ENCODE data around the gene VANGL2.
A peak's percentile ranks its signal among the peaks of the same experiment; 100 is the strongest.

The VANGL2 gene

DNA sequence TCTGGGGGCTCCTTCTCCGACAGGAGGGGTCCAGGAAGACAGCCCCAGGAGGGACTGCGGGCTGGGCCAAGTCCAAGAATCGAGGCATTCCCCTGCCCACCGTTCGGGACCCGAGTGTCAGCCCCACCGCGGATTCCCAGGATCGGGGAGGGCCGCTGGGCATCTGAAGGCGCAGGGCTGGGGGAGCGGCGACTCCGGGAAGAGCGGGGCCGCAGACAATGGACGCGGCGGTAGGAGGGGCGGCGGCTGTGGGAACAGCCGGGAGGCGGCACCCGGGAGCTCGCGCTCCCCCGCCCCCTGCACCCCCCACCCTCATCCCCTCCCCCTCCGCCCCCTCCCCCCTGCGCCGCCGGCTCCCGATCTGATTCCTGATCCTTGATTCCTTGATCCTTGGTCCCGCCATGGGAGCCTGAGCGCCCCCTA lies at the start of gene VANGL2:
TSS of gene VANGL2 (plus strand) at position 342 of the 423 bp plus-strand sequence. CDS start 15,274 bp downstream, outside the sequence.
- no peak for FAIRE-seq
- DNase-seq (ENCODE audit: low spot score), result peak; percentile 92

DNA sequence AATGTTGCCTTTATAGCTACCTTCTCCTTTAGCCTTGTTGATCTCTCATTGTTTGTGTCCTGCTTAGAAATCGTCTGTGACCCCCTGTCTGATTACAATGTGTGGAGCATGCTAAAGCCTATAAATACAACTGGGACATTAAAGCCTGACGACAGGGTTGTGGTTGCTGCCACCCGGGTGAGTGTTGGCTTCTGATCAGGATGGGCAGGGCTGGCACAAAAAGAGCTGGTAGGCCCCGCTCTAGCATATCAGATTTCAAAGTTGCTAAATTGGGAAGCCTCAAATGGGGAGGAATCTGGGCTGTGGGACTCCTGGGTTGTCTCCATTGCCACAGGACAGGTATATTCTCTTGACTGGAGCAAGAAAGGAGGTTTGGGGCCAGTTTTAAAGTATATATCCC lies 48.7 kb upstream of the VANGL2 start:
- DNase-seq (ENCODE audit: low spot score), result no peak
- FAIRE-seq, result no peak

DNA sequence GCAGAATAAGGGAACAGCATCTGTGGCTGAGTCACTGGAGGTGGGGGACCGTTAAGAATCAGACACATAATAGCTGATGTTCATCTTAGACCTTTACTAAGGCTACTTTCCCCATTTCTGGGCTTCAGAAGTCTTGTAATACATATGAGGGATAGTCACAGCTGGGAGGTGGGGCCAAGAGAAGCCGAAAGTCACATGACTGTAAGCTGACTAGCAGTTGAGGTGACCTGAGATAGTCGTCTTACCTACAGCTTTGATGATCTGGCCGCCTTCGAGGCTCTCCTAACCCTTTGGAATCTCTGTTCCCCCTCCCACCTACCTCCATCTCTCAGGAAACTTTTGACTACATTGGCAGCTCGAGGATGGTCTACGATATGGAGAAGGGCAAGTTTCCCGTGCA lies 47.8 kb upstream of the VANGL2 start:
- no peak for DNase-seq (ENCODE audit: low spot score)
- FAIRE-seq, result no peak

DNA sequence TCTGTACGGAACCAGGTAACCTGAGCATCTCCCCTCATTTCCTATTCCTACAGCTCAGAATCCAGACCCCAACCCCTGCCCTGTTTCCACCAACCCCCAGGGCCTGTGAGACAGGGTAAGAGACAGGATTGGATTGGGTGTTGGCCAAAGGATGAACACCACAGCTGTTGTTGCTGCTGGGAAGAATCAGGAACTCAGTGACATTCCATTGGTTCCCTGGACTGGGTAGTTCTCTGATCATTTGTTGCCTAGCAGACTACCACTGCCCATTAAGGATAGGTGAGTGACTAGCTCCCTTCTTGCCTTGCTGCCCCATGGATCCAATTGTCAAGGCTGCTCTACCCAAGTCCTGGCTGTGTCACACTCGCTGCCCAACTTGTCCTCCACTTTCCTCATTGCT lies 47.1 kb upstream of the VANGL2 start:
- no peak for FAIRE-seq
- no peak for DNase-seq (ENCODE audit: low spot score)

DNA sequence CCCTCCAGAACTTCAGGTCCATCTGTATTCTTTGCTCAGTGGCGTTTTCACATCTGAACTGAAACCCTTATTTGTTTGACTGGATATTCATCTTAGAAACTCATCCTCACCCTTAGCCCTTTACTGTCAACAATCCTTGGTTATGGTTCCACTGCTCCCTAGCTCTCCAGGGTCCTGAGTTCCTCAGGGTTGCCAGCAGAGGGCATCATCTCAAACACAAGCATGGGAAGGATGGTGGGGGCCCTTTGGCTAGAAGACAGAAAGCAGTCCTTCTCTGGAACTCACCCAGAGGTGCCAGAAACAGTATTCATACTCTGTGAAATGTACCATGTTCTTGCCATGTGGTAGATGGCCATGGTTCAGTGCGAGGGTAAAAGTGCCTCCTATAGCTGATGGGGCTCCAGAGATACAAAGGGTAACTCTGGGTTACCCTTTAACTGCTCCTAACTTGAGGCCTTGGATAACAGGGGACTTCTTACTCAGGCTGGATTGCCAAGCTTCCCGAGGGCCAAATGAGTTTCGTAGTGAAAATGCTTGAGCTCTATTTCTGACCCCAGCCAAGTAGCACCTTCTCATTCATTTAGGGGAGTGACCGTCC lies 45.9 kb upstream of the VANGL2 start:
- FAIRE-seq (no peak), DNase-seq (ENCODE audit: low spot score) (peak; percentile 38)

DNA sequence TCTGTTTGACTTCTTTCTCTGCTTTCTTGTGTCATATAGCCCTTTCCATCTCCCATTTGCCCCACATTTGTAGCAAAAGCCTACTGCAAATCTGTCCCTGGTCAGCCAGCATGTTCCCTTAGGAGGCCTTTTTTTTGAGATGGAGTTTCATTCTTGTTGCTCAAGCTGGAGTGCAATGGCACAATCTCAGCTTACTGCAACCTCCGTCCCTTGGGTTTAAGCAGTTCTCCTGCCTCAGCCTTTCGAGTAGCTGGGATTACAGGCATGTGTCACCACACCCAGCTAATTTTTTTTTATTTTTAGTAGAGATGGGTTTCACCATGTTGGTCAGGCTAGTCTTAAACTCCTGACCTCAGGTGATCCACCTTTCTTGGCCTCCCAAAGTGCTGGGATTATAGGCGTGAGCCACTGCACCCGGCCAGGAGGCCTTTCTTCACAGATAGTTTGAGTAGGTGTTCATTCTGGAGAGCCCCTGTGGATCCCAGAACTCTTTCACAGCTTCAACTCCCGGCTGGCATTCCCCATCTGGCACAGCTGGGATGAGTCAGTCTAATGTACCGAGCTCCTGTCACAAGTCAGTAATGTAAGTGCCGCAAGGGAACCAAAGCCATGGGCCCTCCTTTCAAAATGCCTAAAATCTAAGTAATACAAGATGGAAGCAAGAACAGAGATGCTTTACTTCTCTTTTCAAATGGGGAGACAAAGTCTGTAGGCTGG lies 42.9 kb upstream of the VANGL2 start:
- no peak for DNase-seq (ENCODE audit: low spot score)
- FAIRE-seq, result no peak

DNA sequence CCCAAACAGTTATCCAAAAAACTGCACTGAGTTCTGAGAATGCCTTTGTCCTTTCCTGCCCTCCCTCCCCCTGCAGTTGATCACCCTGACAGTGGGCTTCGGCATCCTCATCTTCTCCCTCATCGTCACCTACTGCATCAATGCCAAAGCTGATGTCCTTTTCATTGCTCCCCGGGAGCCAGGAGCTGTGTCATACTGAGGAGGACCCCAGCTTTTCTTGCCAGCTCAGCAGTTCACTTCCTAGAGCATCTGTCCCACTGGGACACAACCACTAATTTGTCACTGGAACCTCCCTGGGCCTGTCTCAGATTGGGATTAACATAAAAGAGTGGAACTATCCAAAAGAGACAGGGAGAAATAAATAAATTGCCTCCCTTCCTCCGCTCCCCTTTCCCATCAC lies 42.3 kb upstream of the VANGL2 start:
- FAIRE-seq (no peak), DNase-seq (ENCODE audit: low spot score) (no peak)

DNA sequence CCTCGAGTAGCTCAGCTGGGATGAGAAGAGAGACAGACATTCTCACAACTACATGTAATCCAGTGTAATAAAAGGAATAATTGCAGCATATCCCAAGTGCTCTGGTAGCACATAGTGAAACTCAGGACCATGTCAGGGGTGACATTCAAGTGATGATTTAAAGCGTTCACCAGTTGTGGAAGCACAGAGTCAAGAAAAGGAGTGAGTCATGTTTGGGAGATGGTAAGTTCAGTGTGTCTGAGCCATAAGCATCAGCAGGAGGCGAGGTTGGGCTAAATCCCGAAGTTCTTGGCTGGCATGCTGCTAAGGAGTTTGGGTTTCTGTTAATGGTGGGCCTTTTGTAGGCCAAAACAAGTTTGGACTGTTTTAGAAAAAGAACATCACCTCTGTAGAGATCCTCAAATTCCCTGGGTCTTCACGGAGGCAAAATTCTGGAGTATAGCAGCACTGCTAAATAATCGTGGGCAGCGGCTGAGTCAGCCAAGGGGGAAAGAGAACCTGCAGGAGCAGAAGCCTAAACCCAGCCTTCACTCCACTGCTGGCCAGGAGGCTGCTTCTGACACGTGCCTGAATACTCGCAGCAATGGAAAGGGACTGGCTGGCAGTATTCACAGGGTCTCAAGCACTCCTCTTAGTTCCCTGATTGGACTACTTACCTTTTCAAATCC lies 40.7 kb upstream of the VANGL2 start:
- FAIRE-seq (no peak), DNase-seq (ENCODE audit: low spot score) (no peak)

DNA sequence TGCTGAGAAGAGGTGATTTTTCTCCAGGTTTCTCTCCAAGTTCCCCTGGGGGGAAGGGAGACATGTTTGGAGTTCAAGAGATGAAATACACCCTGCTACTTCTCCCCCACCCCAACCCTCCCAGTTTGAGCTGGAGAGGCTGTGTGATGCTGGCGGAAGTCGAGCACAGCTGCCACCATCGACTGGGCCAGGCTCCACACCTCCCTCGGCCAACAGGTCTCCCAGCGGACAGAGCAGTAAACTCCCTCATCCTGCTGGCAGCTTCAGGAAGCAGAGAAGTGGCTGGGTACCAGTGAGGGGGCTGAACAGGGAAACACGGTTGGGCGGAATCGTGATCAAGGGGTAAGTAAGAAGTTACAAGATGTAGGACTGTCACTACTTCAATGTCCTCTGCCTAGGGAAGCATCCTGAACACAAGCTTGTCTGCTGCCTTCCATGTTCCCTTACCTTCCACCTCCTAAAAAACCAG lies 40.1 kb upstream of the VANGL2 start:
- DNase-seq (ENCODE audit: low spot score), result no peak
- no peak for FAIRE-seq

DNA sequence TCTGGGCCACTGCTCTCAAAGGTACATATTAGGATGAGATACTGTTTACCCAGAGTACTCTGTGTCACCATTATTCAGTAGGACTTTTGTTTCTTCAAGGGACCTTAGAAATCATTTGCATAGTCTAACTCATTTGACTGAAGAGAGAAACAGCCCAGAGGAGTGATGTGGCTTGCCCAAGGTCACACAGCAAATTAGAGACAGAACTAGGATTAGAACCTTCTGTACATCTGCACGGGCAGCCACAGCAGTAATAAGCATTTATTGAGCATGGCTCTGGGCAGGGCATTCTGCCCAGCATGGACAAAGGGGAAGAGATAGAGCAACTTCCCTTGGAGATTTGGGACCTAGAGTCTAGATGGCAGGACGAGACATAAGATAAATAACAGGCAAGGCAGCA lies 39.2 kb upstream of the VANGL2 start:
- DNase-seq (ENCODE audit: low spot score) (no peak), FAIRE-seq (no peak)

DNA sequence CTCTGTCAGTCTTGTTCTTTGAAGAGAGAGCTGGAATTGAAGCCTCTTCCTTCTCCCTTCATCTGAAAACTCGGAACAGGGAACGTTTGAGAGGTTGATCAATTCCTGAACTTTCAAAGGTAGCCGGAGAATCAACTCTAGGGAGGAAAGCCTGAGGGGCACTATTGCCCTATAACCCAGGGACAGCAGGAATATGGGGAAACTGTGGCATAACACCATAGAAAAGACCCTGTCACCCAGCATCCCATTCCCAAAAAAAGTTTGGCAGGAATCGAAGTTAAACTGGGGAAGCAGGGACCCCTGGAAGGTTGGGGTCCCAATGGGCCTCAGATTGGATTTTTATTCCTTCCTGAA lies 38.6 kb upstream of the VANGL2 start:
- no peak for FAIRE-seq
- DNase-seq (ENCODE audit: low spot score), result no peak

DNA sequence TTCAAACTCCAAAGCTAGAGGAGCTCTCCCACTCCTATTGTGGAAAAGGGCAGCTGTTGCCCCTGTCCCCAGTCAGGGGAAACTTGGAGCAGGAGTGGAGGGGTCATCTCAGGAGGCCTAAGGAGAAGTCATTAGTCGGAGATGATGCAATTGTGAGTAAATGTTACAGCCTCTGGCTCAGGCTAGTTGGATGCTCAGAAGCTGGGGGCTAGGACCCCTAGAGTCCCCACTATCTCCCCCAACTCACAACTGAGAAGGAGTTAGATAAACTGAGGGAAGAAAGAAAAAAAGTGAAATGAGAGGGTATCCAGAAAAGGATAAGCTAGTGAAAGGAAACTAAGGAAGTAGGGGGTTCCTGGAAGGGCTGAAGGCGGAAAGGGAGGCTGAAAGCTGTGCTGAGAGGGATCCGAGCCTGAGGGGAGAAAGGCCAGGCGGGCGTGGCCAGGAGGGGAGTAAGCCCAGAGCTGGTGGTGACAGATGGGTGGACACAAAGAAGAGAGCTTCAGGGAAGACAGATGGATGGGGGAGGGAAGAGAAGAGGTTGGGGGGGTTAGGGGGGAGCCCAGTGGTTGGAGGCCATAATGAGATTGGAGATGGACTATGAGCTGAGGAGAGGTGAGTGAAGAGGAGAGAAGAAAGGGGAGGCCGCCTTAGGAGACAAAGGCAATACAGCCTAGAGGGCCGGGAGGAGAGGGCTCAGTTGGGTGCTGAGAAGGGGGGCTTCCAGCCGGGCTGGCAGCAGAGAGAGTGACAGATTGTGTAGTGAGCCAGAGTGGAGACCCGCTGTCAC lies 38.0 kb upstream of the VANGL2 start:
- DNase-seq (ENCODE audit: low spot score), result no peak
- no peak for FAIRE-seq

DNA sequence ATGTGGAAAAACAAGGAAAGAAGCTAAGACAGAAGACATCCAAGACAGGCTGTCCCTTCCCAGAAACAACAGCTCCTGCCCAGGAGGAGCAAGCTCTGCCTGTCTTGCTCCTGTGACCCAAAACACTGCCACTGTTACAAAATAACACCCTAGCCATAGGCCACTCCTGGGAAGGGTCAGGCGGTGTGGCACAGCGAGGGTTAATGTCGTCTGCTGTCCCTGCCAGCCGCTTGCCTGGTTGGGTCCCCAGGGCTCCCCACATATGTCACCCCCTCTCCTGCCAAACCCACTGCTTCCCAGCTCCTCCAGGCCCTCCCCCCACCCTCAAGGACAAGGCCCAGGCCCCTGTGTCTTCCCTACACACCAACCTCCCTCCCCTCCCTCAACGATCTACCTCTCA lies 37.4 kb upstream of the VANGL2 start:
- no peak for DNase-seq (ENCODE audit: low spot score)
- FAIRE-seq, result no peak

DNA sequence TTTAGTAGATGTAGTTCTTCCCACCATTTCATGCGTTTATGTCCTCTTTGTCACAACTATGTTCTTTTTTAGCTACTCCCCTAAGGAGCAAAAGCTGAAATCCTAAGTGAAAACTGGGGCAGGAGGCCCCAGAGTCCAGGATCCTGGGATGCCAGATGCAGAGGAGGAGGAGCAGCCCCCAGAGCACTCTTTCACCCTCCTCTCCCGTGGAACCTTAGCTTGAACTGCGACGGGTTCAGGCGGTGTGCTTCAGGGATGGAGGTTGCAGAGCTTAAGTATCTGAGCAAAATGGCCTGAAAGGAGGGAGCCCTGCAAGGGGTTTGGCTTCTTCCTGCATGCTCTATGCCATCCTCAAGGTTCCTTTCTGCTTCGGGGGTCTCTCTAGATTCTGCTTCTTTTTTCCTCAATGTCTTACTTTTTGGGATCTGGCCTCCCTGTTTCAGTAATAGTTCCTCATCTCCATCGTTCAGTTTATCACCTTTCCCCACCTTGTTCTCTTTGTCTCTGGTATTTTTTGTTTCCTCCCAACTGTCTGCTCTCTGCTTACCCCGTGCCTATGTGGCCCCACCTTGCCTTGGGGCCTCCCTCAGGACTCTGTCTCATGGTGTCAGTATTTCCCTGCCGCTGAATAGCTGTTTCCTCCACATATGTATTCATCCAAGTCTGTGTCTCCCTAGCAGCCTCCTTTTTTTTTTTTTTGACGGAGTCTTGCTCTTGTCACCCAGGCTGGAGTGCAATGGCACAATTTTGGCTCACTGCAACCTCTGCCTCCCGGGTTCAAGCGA lies 36.2 kb upstream of the VANGL2 start:
- DNase-seq (ENCODE audit: low spot score) (no peak), FAIRE-seq (no peak)

DNA sequence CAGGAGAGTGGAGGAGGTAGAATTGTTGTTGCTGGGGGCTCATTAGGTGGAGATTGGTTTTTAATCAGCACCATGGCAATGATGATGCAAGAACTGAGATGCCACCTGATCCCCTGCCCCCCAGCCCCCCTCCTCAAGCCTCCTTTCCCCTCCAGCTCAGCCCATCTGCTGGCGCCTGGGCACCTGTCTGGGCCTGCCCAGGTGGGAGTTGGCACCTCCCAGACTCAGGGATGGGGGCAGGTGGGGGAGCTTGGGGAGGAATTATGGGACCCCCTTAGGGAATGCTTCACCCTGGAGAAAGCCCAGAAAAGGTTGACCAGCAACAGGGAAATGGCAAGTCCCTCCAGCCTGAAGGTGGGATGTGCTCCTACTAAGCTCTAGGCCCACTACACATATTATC lies 35.0 kb upstream of the VANGL2 start:
- FAIRE-seq (no peak), DNase-seq (ENCODE audit: low spot score) (no peak)

DNA sequence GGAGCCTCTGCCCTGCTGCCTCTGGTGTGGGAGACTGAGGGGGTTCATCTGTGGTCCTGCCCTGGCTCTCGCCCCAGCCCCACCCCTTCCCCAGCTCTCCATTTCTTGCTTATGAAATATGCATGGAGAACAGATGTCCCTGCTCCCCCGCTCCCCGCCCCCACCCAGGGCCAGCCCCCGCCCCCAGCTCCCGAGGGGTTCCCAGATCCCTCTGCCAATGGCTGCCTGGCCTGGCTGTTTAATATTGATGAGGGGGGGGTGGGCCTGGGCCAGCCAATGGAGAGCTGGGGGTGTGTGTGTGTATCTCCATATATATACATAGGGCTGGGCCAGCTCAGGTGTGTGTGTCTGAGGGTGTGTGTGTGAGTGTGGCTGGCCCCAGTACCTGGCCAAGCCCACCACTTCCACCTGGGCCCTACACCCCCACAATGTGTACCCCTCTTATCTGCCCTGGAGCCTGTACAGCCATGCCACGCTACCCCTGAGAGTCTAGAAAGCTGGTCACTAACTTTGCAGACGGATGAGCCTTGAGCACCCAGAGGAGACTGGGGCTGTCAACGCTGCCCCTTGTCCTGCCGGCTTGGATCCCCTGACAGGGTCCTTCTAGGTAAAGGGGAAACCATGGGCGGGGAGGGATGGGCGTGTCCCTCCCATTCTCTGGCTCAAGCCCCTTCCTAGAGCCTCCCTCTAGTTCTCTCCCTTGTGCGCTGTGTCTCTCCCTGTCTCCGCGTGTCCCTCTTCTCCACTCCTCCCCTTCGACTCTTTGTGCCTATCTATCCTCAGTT lies 33.4 kb upstream of the VANGL2 start, which contains the start of gene NHLH1:
TSS of gene NHLH1 (plus strand) at position 341 of the 785 bp plus-strand sequence. CDS start 3,661 bp downstream, outside the sequence.
- DNase-seq (ENCODE audit: low spot score) (no peak), FAIRE-seq (no peak)

DNA sequence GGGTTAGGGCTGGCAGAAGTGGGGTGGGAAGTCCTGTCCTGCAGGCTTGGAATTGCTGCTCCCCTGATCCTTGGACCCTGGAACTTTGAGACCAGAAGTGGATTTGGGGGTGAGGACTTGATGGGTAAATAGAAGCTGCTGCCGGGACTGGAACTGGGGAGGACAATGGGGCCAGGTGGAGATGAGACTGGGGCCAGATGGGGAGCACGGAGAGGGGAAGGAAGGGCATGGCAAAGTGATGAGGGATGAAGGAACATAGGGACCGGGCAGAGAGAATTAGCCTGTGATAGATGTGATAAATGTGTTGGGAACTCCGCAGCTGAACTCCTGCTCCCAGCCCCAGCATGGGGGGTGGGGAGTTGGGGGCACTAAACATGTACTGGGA lies 32.9 kb upstream of the VANGL2 start:
- DNase-seq (ENCODE audit: low spot score), result no peak
- FAIRE-seq, result no peak

DNA sequence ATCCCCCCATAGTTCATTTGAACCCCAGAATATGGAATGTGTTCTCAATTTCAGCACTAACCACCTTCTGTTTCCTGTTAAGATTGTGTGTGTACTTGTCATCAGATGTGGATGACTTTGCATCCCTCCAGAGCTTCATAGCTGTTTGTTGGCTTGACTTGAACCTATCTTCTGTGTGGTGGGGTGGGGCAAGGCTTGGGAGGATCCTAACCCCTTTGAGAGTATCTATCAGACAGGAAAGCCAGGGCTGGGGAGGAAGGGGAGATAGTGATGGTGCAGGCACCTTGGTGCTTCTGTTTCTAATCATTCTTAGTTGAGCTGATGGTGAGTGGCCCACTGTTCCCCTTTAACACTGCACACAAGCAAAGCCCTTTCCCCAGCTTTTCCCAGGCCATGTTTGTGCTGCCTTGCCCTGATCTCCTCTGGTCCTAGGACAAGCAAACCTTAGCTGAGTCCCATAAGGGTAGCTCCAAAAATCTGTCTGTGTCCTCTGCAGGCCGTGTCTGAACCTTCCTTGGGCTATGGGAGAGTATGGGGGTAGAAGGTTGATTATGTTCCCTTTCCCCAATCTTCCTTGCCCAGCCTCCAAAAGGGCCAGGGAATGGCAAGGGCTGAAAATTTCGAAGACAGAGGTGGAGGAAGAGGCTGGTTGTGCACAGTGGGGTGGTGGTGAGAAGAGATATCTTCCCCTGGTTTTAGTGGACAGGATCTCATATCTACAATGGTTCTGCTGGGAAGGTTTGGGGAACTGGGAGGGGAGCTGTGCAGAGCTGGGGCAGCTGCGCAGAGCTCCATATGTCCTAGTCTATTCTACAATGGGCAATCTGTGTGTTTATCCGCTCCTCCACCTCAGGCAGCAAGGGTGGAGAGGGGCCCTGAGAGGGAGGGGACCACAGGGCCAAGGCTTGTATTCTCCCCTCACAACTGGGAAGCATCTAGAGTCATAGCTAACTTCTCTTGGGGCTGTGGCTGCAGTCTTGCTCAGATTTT lies 32.1 kb upstream of the VANGL2 start:
- DNase-seq (ENCODE audit: low spot score) (no peak), FAIRE-seq (no peak)

DNA sequence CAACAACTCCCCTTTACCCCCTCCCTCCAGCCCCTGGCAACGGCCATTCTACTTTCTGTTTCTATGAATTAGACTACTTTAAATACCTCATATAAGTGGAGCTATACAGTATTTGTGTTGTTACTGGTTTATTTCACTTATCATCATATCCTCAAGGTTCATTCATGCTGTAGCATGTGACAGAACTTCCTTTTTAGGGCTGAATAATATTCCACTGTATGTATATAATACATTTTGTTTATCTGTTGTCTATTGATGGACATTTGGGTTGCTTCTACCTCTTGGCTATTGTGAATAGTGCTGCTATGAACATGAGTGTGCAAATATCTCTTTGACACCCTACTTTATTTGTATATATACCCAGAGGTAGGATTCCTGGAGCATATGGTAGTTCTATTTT lies 31.3 kb upstream of the VANGL2 start:
- no peak for DNase-seq (ENCODE audit: low spot score)
- FAIRE-seq, result no peak
